HG03159 (cell line): Measurements from ENCODE around the gene ZNF236.

Experiments
- ATAC-seq: cut with Tn5 transposase; IDR thresholded peaks from one replicate; pipeline ENCODE4 v1.9.1; 2021; ENCODE audit warnings: mild to moderate bottlenecking, moderate library complexity; ENCODE audit not compliant: unreplicated experiment

Gene ZNF236

DNA sequence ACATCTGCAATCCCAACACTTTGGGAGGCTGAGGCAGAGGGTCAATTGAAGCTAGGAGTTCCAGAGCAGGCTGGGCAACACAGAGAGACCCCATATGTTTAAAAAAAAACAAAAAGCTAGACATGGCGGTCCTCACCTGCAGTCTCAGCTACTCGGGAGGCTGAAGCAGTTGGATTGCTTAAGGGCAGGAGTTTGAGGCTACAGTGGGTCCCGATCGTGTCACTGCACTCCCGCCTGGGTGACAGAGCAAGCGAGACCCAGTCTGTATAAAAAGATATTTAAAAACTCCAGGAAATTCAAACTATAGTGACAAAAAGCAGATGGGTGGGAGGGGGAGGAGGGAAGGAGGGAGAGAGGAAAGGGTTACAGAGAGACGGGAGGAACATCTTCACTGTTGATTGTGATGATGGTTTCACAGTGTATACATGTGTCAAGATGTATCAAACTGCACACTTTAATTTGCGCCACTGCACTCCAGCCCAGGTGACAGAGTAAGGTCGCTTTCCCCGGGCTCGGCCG, 942 bp upstream of the ZNF236 start:
- ATAC-seq = no peak

DNA sequence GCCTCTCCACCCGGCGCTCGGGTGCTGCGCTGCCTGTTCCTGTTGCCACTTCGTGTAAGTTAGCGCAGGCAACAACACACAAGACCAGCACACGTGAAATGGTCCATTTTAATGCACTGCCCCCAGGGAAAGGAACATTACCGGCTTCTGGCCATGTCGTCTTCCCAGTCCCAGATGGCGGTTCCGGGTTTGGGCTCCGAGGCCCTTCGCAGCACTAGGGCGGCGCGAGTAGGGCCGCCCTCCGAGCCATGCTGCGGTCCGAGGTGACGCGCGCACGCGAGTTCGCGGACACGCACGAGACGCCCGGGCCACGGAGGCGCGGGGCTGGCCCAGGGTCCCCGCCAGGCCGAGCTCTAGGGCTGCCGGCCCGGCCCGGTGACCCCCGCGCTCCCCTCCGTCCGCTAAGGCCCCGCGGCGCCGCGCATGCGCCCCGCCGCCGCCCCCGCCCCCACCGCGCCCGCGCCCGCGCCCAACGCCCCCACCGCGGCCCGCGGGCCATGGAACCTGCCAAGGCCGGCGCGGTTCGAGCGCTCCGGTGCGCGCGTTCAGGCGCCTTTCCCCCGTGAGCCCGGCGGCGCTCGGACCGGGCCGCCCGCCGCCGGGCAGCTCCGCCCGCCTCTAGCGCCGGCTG, 367 bp upstream of the ZNF236 start:
- peak; percentile 44 for ATAC-seq

DNA sequence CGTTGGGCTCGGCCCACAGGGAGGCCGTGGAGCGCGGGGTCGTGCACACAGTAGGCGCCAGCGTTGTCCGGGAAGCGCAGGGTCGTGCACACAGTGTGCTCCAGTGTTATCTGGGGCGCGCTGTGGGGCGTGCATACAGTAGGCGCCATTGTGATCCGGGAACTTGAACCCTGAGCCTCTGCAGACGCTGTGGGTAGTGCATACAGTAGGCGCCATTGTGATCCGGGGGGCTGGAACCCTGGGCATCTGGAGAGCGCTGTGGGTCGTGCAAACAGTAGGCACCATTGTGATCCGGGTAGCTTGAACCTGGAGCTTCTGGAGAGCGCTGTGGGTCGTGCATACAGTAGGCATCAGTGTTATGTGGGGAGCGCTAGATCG, 793 bp downstream of the ZNF236 start:
- ATAC-seq = no peak

DNA sequence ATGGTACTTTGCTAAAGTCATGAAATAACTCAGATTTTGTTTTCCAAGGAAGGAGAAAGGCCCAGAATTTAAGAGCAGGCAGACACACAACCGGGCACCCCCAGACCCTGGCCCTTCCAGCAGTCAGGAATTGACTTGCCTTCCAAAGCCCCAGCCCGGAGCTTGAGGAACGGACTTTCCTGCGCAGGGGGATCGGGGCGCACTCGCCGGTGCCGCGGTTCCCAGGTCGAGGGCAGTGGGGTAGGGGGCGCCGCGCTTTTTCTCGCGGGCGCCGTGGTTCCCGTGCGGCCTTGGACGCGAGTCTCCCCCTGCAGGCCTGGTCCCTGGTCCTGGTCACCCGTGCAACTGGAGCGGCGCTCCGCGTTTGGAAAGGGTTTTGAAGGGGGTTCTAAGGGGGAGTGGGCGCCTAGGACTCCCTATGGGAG, 1.2 kb downstream of the ZNF236 start:
- ATAC-seq = no peak

DNA sequence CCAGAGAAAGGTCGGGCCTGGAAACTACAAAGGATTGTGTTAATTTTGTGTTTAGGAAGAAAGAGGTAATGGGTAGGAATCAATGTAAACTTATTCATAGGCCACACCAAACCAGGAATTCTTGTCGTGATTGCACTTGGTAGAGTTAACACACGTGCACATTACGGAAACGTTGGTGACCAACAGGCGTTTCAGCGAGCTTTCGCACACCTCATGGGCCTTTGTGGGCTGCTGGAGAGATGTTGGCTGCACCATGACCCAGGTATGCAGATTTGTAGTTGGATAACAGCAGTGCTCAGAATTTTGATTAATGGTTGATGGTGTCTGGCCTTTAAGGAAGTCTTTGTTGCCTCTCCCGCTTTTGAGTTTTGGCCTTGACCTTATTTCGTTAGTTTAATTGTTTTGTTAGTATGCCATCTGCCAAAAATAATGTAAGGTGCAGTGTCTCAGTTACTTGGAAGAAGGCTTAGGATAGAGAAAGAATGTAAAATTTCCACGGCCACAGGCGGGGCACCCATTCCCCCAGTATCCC, 1.9 kb downstream of the ZNF236 start:
- ATAC-seq = no peak

DNA sequence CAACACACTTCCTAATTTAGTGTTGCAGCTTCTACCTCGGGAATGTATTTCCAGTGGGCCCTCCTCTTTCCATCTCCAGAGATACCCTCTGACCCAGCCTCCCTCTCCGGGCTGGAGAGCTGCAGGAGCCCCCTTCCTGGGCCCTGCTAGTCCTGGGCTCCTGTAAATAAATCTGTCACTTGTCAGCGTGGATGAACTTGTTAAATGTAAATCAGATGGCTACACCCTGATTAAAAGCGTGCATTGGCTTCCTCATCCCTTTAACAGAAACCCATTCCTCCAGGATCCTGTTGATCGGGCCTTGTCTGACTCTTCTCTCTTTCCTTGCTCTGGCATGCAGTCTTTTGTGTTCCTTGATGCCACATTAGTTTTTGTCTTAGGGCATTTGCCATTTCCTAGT, 2.4 kb downstream of the ZNF236 start:
- ATAC-seq = no peak

DNA sequence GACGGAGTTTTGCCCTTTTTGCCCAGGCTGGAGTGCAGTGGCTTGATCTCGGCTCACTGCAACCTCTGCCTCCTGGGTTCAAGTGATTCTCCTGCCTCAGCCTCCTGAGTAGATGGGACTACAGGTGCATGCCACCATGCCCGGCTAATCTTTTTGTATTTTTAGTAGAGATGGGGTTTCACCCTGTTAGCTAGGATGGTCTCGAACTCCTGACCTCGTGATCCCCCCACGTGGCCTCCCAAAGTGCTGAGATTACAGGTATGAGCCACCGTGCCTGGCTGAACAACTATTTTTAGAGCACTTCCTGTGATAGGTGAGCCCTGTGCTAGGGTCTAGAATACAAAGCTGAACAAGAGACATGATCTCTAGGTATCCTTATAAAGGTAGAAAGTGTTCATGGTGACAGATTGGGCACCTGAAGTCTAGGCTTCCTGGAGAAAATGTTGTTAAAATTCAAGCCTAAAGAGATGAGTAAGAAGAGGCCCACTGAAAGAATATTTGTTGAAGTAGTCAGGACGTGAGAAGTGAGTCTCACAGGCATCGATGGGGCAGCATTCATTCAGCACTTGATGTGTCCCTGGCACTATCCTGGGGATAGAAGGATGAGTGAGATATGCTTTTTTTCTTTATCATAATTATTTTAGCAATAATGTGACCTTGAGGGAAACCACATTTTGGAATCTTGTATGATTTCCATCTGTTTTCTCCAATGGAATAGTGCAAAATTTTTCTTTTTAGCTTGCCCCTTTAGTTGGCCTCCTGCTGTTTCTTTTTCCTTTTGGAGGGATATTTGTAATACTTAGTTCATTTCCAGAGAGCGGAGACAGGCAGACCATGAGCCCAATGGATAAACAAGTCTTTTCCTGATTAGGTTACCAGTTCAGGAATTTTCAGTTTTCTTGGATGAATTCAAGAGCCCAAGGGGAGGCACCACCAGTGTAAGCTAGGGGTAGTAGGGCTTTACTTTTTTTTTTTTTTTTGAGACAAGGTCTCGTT, 5.1 kb downstream of the ZNF236 start:
- ATAC-seq = no peak

DNA sequence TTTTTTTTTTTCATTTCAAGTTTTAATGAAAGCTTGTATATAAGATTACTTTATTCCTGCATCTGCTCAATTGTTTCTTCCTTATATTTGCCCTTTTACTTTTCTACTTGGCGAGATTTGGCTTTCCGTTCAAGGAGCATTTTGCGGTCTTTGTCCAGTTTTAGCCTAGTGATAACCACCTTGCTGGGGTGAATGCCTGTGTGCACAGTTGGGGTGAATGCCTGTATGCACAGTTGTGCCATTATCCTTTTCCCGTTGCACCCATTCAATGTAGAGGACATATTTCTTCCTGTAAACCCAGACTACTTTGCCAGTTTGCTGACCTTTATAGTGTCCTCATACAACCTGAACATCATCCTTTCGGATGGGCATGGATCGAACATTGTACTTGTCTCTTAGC, 12.0 kb downstream of the ZNF236 start:
- ATAC-seq = no peak

DNA sequence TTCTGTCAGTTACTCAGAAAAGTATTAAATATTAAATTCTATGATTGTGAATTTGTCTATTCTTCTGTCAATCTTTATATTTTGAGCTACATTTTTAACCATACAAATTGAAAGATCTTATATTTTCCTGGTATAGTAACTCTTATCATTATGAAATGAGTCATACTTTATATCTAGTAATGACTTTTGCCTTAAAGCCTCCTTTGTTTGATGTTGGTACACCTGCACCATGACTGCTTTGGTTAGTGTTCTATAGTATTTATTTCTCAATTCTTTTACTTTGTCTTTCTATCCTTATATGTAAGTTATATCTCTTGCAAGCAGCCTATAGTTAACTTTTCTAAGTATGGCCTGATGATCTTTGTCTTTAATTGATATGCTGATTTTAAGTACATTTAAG, 13.0 kb downstream of the ZNF236 start:
- no peak for ATAC-seq

DNA sequence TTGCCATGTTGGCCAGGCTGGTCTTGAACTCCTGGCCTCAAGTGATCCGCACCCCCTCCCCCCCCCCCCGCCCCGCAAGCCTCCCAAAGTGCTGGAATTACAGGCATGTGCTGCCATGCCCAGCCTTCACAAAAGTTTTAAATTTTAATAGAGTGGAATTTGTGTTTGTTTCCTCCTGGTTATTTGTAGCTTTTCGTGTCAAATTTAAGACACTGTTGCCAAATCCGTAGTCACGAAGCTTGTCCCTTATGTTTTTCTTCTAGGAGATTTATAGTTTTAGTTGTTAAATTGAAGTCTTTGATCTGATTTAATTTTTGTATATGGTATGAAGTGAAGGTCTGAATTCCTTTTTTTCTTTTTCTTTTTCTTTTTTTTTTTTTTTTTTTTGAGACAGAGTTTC, 14.7 kb downstream of the ZNF236 start:
- no peak for ATAC-seq

DNA sequence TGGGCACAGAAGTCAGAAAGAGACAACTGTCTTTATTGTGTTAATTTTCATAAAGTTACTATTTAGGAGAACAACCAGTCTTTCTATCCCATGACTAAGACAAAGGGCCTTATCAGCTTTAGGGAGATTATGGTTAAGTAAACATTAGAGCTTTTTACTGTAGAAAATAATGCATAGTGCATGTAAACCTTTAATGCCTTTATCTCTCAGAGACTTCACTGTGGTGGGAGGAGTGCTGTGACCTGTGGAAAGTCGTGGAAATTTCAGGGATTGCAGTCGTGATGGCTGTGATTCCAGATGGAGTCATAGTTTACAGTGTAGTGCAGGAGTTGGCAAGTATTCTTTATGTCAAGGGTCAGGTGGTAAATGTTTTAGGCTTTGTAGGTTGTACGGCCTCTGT, 15.8 kb downstream of the ZNF236 start:
- no peak for ATAC-seq

DNA sequence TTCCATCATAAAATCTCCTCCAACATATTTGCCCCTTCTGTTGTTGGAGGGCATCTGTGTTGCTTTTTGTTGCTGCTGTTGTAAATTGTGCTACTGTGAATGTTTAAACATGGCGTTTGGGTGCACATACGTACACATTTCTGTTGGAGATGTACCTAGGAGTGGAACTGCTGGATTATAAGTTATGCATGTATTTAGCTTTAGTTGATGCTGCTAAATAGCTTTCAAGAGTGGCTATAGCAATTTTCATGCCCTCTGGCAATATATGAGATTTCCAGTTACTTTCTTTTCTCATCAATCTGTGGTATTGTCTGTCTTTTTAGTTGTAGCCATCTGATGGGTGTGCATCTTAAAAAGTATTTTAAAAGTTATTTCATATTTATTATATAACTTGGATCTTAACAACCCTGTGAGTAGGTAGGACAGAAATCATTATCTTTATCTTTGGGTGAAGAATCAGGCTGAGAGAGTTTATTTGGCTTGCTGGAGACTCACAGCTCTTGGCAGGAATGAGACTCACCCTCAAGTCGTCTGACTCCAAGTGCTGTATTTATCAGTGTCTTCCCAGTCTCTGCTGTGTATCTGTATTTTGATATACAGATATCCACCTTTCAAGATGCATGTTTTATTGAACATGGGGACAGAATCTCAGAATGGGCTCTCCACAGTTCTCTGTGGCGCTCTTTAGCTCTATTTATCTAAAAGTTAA, 16.9 kb downstream of the ZNF236 start:
- no peak for ATAC-seq

DNA sequence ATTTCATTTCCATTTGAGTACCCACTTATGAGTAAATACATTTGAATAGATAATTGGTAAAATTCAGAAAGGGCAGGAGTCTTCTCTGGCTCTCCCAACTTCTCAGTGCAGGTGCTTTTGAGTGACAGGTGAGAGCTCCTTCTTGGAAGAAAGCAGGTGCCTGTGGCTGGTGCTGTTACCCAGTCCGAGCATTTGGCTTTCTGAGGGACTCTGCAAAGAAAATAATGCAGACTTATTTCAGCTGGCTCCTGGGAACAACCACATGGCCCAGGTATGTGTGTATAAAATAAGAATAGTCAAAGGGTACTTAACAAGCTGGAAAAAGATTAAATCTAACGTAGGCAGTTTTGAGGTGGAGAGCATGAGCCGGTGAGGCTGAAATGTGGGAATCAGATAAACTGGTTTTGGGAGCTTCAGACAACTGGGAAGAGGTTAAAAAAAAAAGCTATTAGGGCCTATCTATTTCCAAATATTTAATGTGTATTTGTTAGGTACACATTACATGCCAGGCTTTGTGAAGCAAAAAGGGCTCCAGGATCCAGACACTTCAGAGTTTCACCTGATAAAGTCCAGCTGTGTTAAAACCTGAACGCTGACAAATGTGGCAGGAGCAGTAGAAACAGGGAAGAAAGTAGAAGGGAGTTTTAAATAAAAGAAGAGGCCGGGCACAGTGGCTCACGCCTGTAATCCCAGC, 20.6 kb downstream of the ZNF236 start:
- ATAC-seq = no peak

DNA sequence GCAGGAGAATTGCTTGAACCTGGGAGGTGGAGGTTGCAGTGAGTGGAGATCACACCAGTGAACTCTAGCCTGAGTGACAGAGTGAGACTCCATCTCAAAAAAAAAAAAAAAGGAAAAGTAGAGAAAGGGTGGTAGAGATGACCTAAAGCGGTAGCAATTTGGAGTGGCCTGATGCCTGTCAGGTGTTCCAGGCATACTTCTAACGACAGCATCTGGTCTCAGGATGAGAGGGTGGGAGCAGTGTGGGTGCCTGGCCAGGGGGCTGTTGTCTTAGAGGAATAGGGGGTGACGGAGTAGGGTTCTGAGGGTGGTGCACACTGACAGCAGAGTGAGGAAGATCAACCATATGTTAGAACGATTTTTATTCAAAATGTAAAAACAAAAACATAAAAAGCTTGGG, 21.8 kb downstream of the ZNF236 start:
- ATAC-seq = no peak

DNA sequence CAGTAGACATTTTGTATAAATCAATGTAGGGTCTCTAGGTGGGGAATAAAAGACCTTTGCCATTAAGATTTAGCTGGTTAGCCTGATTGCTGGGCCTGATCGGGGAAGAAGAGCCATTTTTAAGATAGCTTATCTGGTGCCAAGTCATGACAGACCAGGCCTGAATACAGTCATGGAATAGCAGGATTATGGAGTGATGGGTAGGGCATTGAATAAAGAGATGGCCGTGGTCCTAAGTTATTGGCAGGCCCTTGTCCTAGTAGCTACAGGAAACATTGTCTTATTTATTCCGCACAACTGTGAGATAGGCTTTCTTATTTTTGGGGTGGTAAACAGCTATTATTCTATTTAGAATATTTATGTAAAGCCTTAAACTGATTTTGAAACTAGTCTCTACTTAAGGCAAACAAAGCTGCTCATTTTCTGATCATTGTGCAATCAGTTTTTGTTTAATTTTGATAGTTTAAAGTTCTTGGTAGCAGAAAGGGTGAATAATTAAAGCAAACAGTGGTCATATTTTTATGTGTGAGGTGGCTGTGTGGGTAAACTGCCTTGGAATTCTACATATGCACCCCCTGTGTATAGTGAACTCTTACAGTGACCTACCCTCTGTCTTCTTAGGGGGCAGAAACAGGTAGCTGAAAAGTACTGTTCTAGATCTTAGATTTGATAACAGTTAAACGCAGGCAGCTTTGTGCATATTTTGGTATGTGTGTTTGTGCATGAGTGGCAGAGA, 22.6 kb downstream of the ZNF236 start:
- no peak for ATAC-seq

DNA sequence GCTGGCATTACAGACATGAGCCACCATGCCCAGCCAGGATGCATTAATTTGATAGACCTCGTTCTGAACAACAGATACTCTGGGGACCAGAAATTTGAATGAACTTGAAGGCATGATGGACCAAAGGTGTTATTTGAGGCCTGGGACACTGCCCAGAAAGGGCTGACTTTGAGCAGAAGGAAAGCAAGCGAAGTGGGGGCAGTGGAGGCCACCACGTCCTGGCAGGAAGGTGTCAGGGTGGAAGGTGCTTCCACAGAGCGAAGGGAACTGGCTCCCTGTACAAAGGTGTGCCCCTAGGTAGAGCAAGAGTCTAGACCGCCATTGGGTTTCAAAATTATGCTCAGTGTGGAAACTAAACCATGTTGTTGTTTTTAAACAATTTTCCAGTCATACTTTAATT, 23.9 kb downstream of the ZNF236 start:
- ATAC-seq = no peak

DNA sequence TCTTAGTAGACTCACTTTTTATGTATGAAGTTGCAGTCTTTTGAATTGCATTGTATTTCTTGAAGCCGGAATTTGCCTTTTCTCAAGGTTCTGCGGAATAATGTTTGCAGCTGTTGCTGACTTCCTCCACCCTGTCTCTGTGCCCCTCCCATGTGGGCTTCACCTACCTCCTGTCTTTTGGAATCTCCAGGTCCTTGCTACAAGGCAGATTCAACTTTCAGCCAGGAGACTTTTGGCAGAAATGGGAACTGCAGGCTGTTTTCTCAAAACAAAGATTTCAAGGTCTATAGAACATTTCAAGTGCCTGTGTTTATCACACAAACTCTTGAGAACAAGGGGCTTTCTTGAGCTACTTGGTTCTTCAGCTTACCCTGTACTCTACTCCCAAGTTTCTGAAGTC, 25.6 kb downstream of the ZNF236 start:
- ATAC-seq = no peak

DNA sequence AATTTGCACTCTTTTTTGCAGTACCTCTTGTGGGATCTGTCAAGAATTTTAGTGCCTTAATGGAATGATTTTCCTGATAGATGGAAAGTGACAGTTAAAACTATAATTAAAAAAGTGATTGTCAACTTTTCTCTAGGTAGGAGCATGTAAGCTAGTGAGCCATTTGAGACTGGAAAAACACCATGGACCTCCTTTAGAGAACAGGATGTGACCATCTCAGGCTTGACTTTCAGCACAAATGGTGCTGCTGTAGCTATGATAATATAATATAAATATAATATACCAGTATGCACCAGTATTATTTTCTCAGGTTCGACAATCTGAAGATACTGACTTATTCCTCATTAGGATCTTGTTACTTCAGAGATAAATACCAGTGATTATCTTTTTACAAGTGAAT, 27.8 kb downstream of the ZNF236 start:
- no peak for ATAC-seq

DNA sequence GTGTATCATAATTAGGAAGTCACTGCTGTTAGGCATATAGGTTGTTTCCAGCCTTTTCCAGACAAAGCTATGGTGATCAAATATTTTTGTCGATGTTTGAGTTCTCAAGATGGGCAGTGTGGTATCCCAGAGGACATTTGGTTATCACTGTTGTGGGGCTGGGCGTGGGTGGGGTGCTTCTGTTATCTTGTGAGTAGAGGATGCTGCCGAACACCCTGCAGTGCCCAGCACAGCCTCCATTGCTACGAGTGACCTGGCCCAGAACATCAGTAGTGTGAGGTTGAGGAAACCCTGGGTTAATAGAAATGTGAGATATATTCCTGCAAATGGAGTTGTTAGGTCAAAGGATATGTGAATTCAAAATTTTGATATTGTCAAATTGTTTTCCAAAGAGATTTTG, 33.2 kb downstream of the ZNF236 start:
- no peak for ATAC-seq

DNA sequence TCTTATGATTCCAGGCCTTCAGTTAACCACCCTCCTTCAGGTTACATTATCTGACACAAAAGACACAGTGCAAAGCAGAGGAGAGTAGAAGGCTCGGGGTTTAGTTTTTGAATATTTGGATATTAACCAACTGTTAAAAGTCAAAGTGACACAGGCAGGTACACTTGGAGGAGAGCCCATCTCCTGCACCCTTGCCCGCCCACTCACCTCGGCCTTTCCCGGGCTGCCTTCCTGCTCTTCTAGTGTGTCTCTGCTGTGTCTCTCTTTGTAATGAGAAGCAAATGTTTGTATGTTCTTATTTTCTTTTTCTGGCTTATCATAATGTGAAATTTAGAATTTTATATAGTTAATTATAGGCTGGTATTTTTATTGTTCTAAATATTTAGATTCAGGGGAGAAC, 35.1 kb downstream of the ZNF236 start:
- no peak for ATAC-seq
